Colonic mucosa (tissue), 4 donors: ENCODE data around the gene KICS2. TPM values are rescaled to one million over a fixed set of nuclear protein-coding genes. Genes with fewer than 3 reads are reported as not detected.

Experiments
- DNase-seq: peaks from one replicate; pipeline ENCODE4 v3.0.0-alpha.2; 2020
- H3K27ac ChIP-seq: fragments of 200-600 bp; one replicate; pipeline ENCODE4 v1.8.0; 2021
- H3K27me3 ChIP-seq: fragments of 200-600 bp; one replicate; pipeline ENCODE4 v1.8.0; 2021
- H3K36me3 ChIP-seq: fragments of 200-600 bp; one replicate; pipeline ENCODE4 v1.8.0; 2021
- H3K4me1 ChIP-seq: fragments of 200-600 bp; one replicate; pipeline ENCODE4 v1.8.0; 2021; ENCODE audit warnings: mild to moderate bottlenecking
- H3K4me3 ChIP-seq: fragments of 200-600 bp; one replicate; pipeline ENCODE4 v1.8.0; 2021
- H3K9ac ChIP-seq, 2 donors: one replicate each; pipeline ENCODE4 v1.7.0; 2013; ENCODE audit warnings: control low read depth in 2 of 2, low read depth in 2 of 2, low read length in 2 of 2
- H3K9me3 ChIP-seq: fragments of 200-600 bp; one replicate; pipeline ENCODE4 v1.8.0; 2021
- intact Hi-C: fragments of 100-400 bp; cut with DNase I; formaldehyde crosslinking; loops from one replicate; pipeline ENCODE4 v1.14.1; 2022
- total RNA-seq, 2 donors: library from RNA; stranded (reverse); fragmentation: NEBNext Ultra II Directional in 1 of 2; extraction: Animal tissue kit (Norgen Biotek cat#: 25700) in 1 of 2; gene quantifications; one replicate each; pipeline ENCODE4 v1.2.1, GENCODE V29; 2021
- TF ChIP-seq, protein P1 (sequence below): fragments of 200-600 bp; IDR thresholded peaks from one replicate; pipeline ENCODE4 v1.8.0; 2022; ENCODE audit warnings: antibody characterized with exemption, mild to moderate bottlenecking
- donor health status: healthy.
- donor health status: DM: no; HTN: no; CAD: no.
- donor health status: DM: no; HTN: no; CAD: no.

Gene KICS2
- 1 to 10 TPM; 3.4 to 5.5 TPM for total RNA-seq

DNA sequence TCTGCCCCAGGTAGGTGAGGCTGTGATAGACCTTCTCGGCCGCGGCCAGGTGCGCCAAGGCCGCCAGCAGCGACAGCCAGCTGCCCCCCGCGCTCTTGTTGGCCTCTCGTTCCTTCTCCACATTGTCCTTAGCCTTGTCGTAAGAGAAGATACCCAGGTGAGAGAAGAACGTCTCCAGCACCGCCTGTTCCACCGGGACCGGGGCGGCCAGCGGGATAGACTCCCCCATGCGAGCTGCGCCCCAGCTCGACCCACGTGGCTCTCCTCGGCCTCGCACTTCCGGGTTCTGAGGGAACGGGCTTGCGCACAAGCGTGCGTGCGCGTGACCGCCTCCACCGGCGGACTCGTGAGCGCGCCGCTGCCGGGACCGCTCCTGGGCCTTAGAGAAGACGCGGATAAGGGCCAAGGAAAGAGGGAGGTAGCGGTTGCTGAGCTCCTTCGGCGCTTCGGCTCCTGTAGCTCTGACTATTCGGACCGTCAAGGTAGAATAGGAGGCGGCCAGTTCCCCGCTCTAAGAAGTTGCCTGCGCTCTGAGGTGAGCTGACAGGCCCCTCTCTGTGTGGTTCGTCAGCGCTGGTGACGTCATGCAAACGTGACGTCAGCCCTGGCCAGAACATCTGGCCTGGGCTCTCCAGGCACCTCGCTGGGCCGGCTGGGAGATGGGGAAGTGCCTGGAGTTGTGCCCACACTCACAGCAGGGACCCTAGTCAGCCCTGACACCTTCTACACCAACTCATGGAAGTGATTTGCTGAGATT is at the start of gene KICS2:
Gene KICS2, minus strand, starts transcription at position 288 of the 757 bp plus-strand sequence. Its CDS starts 59 bp downstream, at position 229.
- peak; percentile 94 for DNase-seq
- Histone ChIP-seq H3K27me3 (no peaks in the 10 kb centered on the region), H3K4me1 (peaks cover 4% of the 10 kb centered on the region), H3K36me3 (no peaks in the 10 kb centered on the region), H3K9ac (peak within 1 kb of the TSS; percentile 88 to 90), H3K9me3 (no peaks in the 10 kb centered on the region), H3K4me3 (peak within 1 kb of the TSS; percentile 94), H3K27ac (peak within 1 kb of the TSS; percentile 77)
- intact Hi-C loops: no loop called here
- TF ChIP-seq, protein P1, sequence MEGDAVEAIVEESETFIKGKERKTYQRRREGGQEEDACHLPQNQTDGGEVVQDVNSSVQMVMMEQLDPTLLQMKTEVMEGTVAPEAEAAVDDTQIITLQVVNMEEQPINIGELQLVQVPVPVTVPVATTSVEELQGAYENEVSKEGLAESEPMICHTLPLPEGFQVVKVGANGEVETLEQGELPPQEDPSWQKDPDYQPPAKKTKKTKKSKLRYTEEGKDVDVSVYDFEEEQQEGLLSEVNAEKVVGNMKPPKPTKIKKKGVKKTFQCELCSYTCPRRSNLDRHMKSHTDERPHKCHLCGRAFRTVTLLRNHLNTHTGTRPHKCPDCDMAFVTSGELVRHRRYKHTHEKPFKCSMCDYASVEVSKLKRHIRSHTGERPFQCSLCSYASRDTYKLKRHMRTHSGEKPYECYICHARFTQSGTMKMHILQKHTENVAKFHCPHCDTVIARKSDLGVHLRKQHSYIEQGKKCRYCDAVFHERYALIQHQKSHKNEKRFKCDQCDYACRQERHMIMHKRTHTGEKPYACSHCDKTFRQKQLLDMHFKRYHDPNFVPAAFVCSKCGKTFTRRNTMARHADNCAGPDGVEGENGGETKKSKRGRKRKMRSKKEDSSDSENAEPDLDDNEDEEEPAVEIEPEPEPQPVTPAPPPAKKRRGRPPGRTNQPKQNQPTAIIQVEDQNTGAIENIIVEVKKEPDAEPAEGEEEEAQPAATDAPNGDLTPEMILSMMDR: no peak

DNA sequence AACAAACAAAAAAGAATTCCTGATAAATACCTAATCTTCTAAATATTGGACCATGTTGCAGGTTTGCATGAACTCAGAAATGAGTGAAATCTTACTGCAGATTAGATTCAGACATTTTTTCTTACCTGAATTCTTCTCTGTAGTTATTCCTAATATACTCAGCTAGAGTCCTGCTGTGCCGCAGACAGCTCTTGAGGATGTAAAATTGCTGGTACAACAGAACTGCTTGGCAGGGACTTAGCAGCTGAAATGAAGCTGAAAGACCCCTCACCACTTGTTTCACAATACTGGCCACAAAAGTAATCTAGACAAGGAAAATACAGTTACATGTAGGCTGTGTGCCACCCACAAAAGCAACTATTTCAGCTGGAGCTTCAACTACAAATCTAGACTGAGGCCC is 48.3 kb upstream of the KICS2 start:
- intact Hi-C loops: no loop called here
- Histone ChIP-seq H3K9me3 (no peaks in the 10 kb centered on the region), H3K36me3 (no peaks in the 10 kb centered on the region), H3K4me1 (no peaks in the 10 kb centered on the region), H3K27me3 (no peaks in the 10 kb centered on the region), H3K9ac (no peak overlapping the region), H3K4me3 (no peak overlapping the region), H3K27ac (no peak overlapping the region)
- TF ChIP-seq, protein P1: no peak
- DNase-seq: no peak

- no peak overlapping the region for H3K9ac ChIP-seq
- no peaks in the 10 kb centered on the region for H3K27me3 ChIP-seq
- no peak for DNase-seq
- no peaks in the 10 kb centered on the region for H3K9me3 ChIP-seq
- no peak overlapping the region for H3K27ac ChIP-seq
- intact Hi-C loops: no loop called here
- H3K4me3 ChIP-seq: no peak overlapping the region
- no peaks in the 10 kb centered on the region for H3K4me1 ChIP-seq
- TF ChIP-seq, protein P1: no peak
- no peaks in the 10 kb centered on the region for H3K36me3 ChIP-seq
Measured at GRCh38 chr12:64269161-64269560, 47.1 kb upstream of the KICS2 start.

DNA sequence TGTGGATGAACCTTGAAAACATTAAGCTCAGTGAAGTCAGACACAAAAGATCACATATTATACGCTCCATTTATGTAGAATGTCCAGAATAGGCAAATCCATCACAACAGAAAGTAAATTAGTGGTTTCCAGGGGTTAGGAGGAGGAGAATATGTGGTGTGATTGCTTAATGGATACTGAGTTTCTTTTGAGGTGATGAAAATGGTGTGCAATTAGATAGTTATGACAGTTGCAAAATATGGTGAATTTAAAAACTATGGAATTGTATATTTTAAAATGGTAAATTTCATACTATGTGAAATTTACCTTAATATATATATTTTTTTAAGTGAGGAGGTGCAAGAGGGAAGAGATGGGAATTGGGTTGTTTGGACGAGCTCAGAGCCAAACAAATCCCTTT is 46.3 kb upstream of the KICS2 start:
- Histone ChIP-seq H3K27me3 (no peaks in the 10 kb centered on the region), H3K9ac (no peak overlapping the region), H3K4me3 (no peak overlapping the region), H3K36me3 (no peaks in the 10 kb centered on the region), H3K4me1 (no peaks in the 10 kb centered on the region), H3K27ac (no peak overlapping the region), H3K9me3 (no peaks in the 10 kb centered on the region)
- no peak for DNase-seq
- intact Hi-C loops: no loop called here
- TF ChIP-seq, protein P1: no peak

DNA sequence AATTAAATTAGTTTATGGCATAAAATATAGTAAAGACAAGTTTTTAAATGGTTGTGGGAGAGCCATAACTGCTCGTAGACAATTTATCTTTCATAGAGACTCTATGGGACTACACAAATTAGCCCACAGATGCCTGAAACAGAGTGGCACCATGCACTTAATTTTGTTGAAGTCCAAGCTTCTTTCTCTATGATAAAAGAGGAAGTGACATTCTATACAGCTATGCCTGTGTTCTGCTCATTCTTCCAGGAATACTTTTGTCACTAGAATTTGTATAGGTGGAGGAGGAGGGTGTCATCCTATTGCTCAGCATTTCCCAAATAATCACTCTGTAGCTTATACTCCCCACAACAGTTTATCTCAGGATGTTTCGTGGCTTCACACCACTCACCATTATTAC is 43.7 kb upstream of the KICS2 start:
- Histone ChIP-seq H3K27ac (no peak overlapping the region), H3K9me3 (no peaks in the 10 kb centered on the region), H3K4me3 (no peak overlapping the region), H3K27me3 (no peaks in the 10 kb centered on the region), H3K36me3 (no peaks in the 10 kb centered on the region), H3K4me1 (no peaks in the 10 kb centered on the region), H3K9ac (no peak overlapping the region)
- TF ChIP-seq, protein P1: no peak
- no peak for DNase-seq
- intact Hi-C loops: no loop called here
